ENCODE results near the gene ADORA2A. TPM values are rescaled to one million over a fixed set of nuclear protein-coding genes. Genes with fewer than 3 reads are reported as not detected.

ADORA2A gene
- total RNA-seq, 2 donors from 2014 or later: 5.9 to 7.1 TPM

GRCh38 chr22:24441406-24442351 lies 14.3 kb downstream of the ADORA2A start:
- no peaks in the 10 kb centered on the region for H3K36me3 ChIP-seq
- H3K4me3 ChIP-seq: no peak overlapping the region
- H3K4me1 ChIP-seq: peaks cover 0 to 33% of the 10 kb centered on the region in 2 donors
- no peak for TF ChIP-seq CTCF (IDR thresholded peaks at IDR 0.05)
- no peaks in the 10 kb centered on the region for H3K27me3 ChIP-seq
- no peak for DNase-seq (ENCODE audit: low spot score)
- H3K27ac ChIP-seq: peak overlapping the region; percentile 29 to 64
- H3K9me3 ChIP-seq: no peaks in the 10 kb centered on the region

- no peak for DNase-seq (ENCODE audit: low spot score)
- H3K27me3 ChIP-seq: no peaks in the 10 kb centered on the region
- no peak overlapping the region for H3K4me3 ChIP-seq
- H3K4me1 ChIP-seq: peaks cover 0 to 32% of the 10 kb centered on the region in 2 donors
- H3K27ac ChIP-seq: peak overlapping the region; percentile 29 to 64
- no peaks in the 10 kb centered on the region for H3K9me3 ChIP-seq
- TF ChIP-seq CTCF (IDR thresholded peaks at IDR 0.05): no peak
- no peaks in the 10 kb centered on the region for H3K36me3 ChIP-seq
Measured at GRCh38 chr22:24442352-24442744, 14.9 kb downstream of the ADORA2A start.

- H3K27me3 ChIP-seq: no peaks in the 10 kb centered on the region
- H3K27ac ChIP-seq: no peak overlapping the region
- H3K36me3 ChIP-seq: no peaks in the 10 kb centered on the region
- H3K4me3 ChIP-seq: no peak overlapping the region
- TF ChIP-seq CTCF (IDR thresholded peaks at IDR 0.05): no peak
- H3K4me1 ChIP-seq: peaks cover 0 to 32% of the 10 kb centered on the region in 2 donors
- DNase-seq (ENCODE audit: low spot score): no peak
- no peaks in the 10 kb centered on the region for H3K9me3 ChIP-seq
Measured at GRCh38 chr22:24443668-24444067, 16.3 kb downstream of the ADORA2A start.

GRCh38 chr22:24444251-24444650 lies 16.9 kb downstream of the ADORA2A start:
- no peak for TF ChIP-seq CTCF (IDR thresholded peaks at IDR 0.05)
- peak overlapping the region; percentile 24 to 48 for H3K27ac ChIP-seq
- H3K27me3 ChIP-seq: no peaks in the 10 kb centered on the region
- H3K36me3 ChIP-seq: no peaks in the 10 kb centered on the region
- H3K4me1 ChIP-seq: peaks cover 0 to 32% of the 10 kb centered on the region in 2 donors
- no peak for DNase-seq (ENCODE audit: low spot score)
- H3K4me3 ChIP-seq: no peak overlapping the region
- H3K9me3 ChIP-seq: no peaks in the 10 kb centered on the region

- no peaks in the 10 kb centered on the region for H3K27me3 ChIP-seq
- H3K4me3 ChIP-seq: no peak overlapping the region
- DNase-seq (ENCODE audit: low spot score): no peak
- H3K9me3 ChIP-seq: no peaks in the 10 kb centered on the region
- H3K27ac ChIP-seq: peak overlapping the region; percentile 24 to 48
- peaks cover 0 to 38% of the 10 kb centered on the region in 2 donors for H3K4me1 ChIP-seq
- no peaks in the 10 kb centered on the region for H3K36me3 ChIP-seq
- TF ChIP-seq CTCF (IDR thresholded peaks at IDR 0.05): no peak
Measured at GRCh38 chr22:24444729-24445466, 17.5 kb downstream of the ADORA2A start.

All from right atrium auricular region (tissue), 2 donors.